H9 (cell line): Measurements from ENCODE around the gene SNN. TPM values are rescaled to one million over a fixed set of nuclear protein-coding genes. Genes with fewer than 3 reads are reported as not detected.

Experiments
- DNase-seq: peaks from one replicate; pipeline ENCODE4 v3.0.0-alpha.2; 2017
- H2AFZ ChIP-seq: one replicate; pipeline ENCODE4 v1.6.1; 2013; ENCODE audit warnings: mild to moderate bottlenecking, low read length, control low read depth, moderate library complexity
- H2AK5ac ChIP-seq: 2 replicates; pipeline ENCODE4 v1.6.1; 2013; ENCODE audit warnings: low read length, control low read depth, mixed read lengths; ENCODE audit not compliant: insufficient read length
- H2BK120ac ChIP-seq: one replicate; pipeline ENCODE4 v1.6.1; 2013; ENCODE audit warnings: low read depth, mild to moderate bottlenecking, low read length, control low read depth, inconsistent platforms; ENCODE audit not compliant: poor library complexity, severe bottlenecking
- H2BK12ac ChIP-seq: 2 replicates; pipeline ENCODE4 v1.6.1; 2013; ENCODE audit warnings: low read length, control low read depth, mixed read lengths, low read depth; ENCODE audit not compliant: insufficient read length
- H2BK15ac ChIP-seq: 2 replicates; pipeline ENCODE4 v1.6.1; 2013; ENCODE audit warnings: low read depth, low read length, control low read depth
- H2BK20ac ChIP-seq: one replicate; pipeline ENCODE4 v1.6.1; 2013; ENCODE audit warnings: low read depth, mild to moderate bottlenecking, low read length, control low read depth, inconsistent platforms; ENCODE audit not compliant: poor library complexity, severe bottlenecking
- H2BK5ac ChIP-seq: 2 replicates; pipeline ENCODE4 v1.6.1; 2013; ENCODE audit warnings: low read length, control low read depth, mixed read lengths; ENCODE audit not compliant: insufficient read length
- H3K14ac ChIP-seq: 2 replicates; pipeline ENCODE4 v1.6.1; 2013; ENCODE audit warnings: low read length, control low read depth; ENCODE audit not compliant: insufficient read depth
- H3K18ac ChIP-seq: 2 replicates; pipeline ENCODE4 v1.6.1; 2013; ENCODE audit warnings: low read depth, mild to moderate bottlenecking, mixed read lengths, low read length, control low read depth; ENCODE audit not compliant: insufficient read length
- H3K23ac ChIP-seq: 2 replicates; pipeline ENCODE4 v1.6.1; 2013; ENCODE audit warnings: low read length, control low read depth, mixed read lengths, low read depth; ENCODE audit not compliant: insufficient read length
- H3K23me2 ChIP-seq: 2 replicates; pipeline ENCODE4 v1.6.1; 2013; ENCODE audit warnings: low read depth, mild to moderate bottlenecking, mixed read lengths, low read length, control low read depth; ENCODE audit not compliant: insufficient read length, poor library complexity, severe bottlenecking
- H3K27ac ChIP-seq: 2 replicates; pipeline ENCODE4 v1.5.1; 2013; ENCODE audit warnings: low read length, control low read depth, mixed read lengths, low read depth; ENCODE audit not compliant: insufficient read length
- H3K27me3 ChIP-seq: 2 replicates; pipeline ENCODE4 v1.6.1; 2013; ENCODE audit warnings: low read length, control low read depth, inconsistent platforms; ENCODE audit not compliant: insufficient read depth
- H3K4ac ChIP-seq: 2 replicates; pipeline ENCODE4 v1.6.1; 2013; ENCODE audit warnings: low read depth, mild to moderate bottlenecking, control low read depth, inconsistent platforms, low read length, moderate library complexity
- H3K4me1 ChIP-seq: 2 replicates; pipeline ENCODE4 v1.6.1; 2013; ENCODE audit warnings: low read length, control low read depth, inconsistent platforms; ENCODE audit not compliant: insufficient read depth
- H3K4me2 ChIP-seq: 2 replicates; pipeline ENCODE4 v1.6.1; 2013; ENCODE audit warnings: low read length, control low read depth, mixed read lengths; ENCODE audit not compliant: insufficient read length, insufficient read depth
- H3K56ac ChIP-seq: 2 replicates; pipeline ENCODE4 v1.6.1; 2013; ENCODE audit warnings: low read depth, mild to moderate bottlenecking, mixed read lengths, low read length, control low read depth; ENCODE audit not compliant: insufficient read length
- H3K79me1 ChIP-seq: 2 replicates; pipeline ENCODE4 v1.6.1; 2013; ENCODE audit warnings: low read depth, mild to moderate bottlenecking, moderate library complexity, low read length, control low read depth, inconsistent platforms; ENCODE audit not compliant: insufficient read depth, poor library complexity, severe bottlenecking
- H3K79me2 ChIP-seq: 2 replicates; pipeline ENCODE4 v1.6.1; 2013; ENCODE audit warnings: low read length, control low read depth, inconsistent platforms; ENCODE audit not compliant: insufficient read depth
- H3K9ac ChIP-seq: 2 replicates; pipeline ENCODE4 v1.6.1; 2013; ENCODE audit warnings: low read length, control low read depth, mixed read lengths; ENCODE audit not compliant: insufficient read length; ENCODE audit errors: extremely low read depth
- H3K9me3 ChIP-seq: one replicate; pipeline ENCODE4 v1.6.1; 2013; ENCODE audit warnings: low read depth, low read length, inconsistent platforms; ENCODE audit not compliant: control insufficient read depth
- H3T11ph ChIP-seq: one replicate; pipeline ENCODE4 v1.6.1; 2013; ENCODE audit warnings: mild to moderate bottlenecking, low read length, control low read depth, inconsistent platforms
- H4K20me1 ChIP-seq: one replicate; pipeline ENCODE4 v1.6.1; 2013; ENCODE audit not compliant: control insufficient read depth, insufficient read length, insufficient read depth
- H4K5ac ChIP-seq: 2 replicates; pipeline ENCODE4 v1.6.1; 2013; ENCODE audit warnings: low read depth, mild to moderate bottlenecking, mixed read lengths, low read length, control low read depth; ENCODE audit not compliant: insufficient read length
- H4K8ac ChIP-seq: replicated peaks from 2 replicates; pipeline ENCODE4 v1.6.1; 2013; ENCODE audit warnings: low read length, control low read depth, mixed read lengths, low read depth; ENCODE audit not compliant: insufficient read length
- H4K91ac ChIP-seq: 2 replicates; pipeline ENCODE4 v1.6.1; 2013; ENCODE audit warnings: low read depth, mild to moderate bottlenecking, moderate library complexity, mixed read lengths, low read length, control low read depth; ENCODE audit not compliant: insufficient read length
- H3K27ac Mint-ChIP-seq, 3 experiments: 2 replicates in 2 of 3; 3 replicates in 1 of 3; pipeline ENCODE4 v1.8.0; 2020 to 2021; ENCODE audit warnings: mixed read lengths in 3 of 3, mild to moderate bottlenecking in 1 of 3, moderate library complexity in 1 of 3
- H3K27me3 Mint-ChIP-seq: 2 replicates; pipeline ENCODE4 v1.8.0; 2021; ENCODE audit warnings: low read depth, mild to moderate bottlenecking, moderate library complexity, mixed read lengths
- H3K36me3 Mint-ChIP-seq, 3 experiments: 2 replicates in 2 of 3; 3 replicates in 1 of 3; pipeline ENCODE4 v1.8.0; 2020 to 2021; ENCODE audit warnings: low read depth in 3 of 3, mixed read lengths in 3 of 3; ENCODE audit not compliant: insufficient read depth in 1 of 3
- H3K4me1 Mint-ChIP-seq, 2 experiments: 2 replicates each; pipeline ENCODE4 v1.8.0; 2020; ENCODE audit warnings: mixed read lengths in 2 of 2
- H3K4me3 Mint-ChIP-seq, 2 experiments: 2 replicates in 1 of 2; 3 replicates in 1 of 2; pipeline ENCODE4 v1.8.0; 2020 to 2021; ENCODE audit warnings: mild to moderate bottlenecking in 2 of 2, mixed read lengths in 2 of 2, moderate library complexity in 1 of 2
- H3K9me3 Mint-ChIP-seq, 2 experiments: 2 replicates in 1 of 2; 3 replicates in 1 of 2; pipeline ENCODE4 v1.8.0; 2020; ENCODE audit warnings: mild to moderate bottlenecking in 2 of 2, mixed read lengths in 2 of 2, moderate library complexity in 1 of 2
- CTCF ChIP-seq: fragments of 200-600 bp; sonication (generic); conservative IDR thresholded peaks from 3 replicates; pipeline ENCODE4 v1.8.0; 2021; ENCODE audit warnings: antibody characterized with exemption, mild to moderate bottlenecking
- WGBS: extraction: QIAGEN DNeasy Blood & Tissue Kit; methylation state at CpG from one replicate; pipeline ENCODE4 v1.1.7; 2013; ENCODE audit warnings: missing lambda C conversion rate, low lambda C conversion rate, mixed read lengths; ENCODE audit not compliant: insufficient read length; ENCODE audit errors: extremely low coverage; 5-methylcytosine and 5-hydroxymethylcytosine counted together
- total RNA-seq: library from RNA; stranded (reverse); gene quantifications from 2 replicates; pipeline ENCODE4 v1.2.1, GENCODE V29; 2021

The SNN gene
- total RNA-seq, 1 experiment from 2014 or later = 44.2 TPM

DNA sequence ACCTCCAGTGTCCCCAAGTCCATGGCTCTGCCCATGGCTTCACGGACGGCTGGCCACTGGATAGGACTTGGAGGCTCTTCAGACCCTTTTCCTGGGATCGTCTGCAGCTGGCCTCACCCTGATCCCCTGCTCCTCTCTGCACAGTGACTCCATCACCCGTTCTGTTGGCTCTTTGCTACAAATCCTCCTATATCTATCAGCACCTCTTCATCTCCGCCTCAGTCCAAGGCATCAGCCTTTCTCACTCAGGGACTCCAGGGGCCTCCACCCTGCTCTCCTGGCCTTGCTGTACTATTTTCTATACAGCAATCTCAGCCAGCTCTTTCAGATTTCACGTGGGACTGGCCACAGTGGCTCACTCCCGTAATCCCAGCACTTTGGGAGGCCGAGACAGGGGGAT is 10.7 kb upstream of the SNN start:
- Mint-ChIP-seq H3K9me3 (no peaks in the 10 kb centered on the region; a peak in 1 of 5 replicates), H3K4me1 (peaks cover 6 to 7% of the 10 kb centered on the region in 2 experiments), H3K36me3 (no peaks in the 10 kb centered on the region), H3K4me3 (no peak overlapping the region), H3K27ac (no peak overlapping the region; a peak in 2 of 7 replicates), H3K27me3 (peaks cover 1% of the 10 kb centered on the region; the same call in 1 of the 2 replicates)
- Histone ChIP-seq H3K27me3 (no peaks in the 10 kb centered on the region), H4K5ac (no peak overlapping the region), H2BK5ac (no peak overlapping the region), H3K79me1 (no peaks in the 10 kb centered on the region), H3K56ac (no peak overlapping the region), H4K8ac (no peak overlapping the region), H3K23me2 (no peaks in the 10 kb centered on the region), H3K4me1 (peaks cover 2% of the 10 kb centered on the region; the same call in 1 of the 2 replicates), H4K91ac (no peak overlapping the region), H3T11ph (no peak overlapping the region), H3K18ac (no peak overlapping the region), H2AFZ (no peak overlapping the region), H2BK20ac (no peak overlapping the region), H3K14ac (no peak overlapping the region), H2BK12ac (no peak overlapping the region), H3K79me2 (no peaks in the 10 kb centered on the region), H2BK120ac (no peak overlapping the region), H2AK5ac (no peak overlapping the region), H3K9ac (no peak overlapping the region), H3K4ac (no peak overlapping the region), H4K20me1 (no peaks in the 10 kb centered on the region), H3K23ac (no peak overlapping the region), H2BK15ac (no peak overlapping the region), H3K4me2 (no peak overlapping the region), H3K27ac (no peak overlapping the region), H3K9me3 (no peaks in the 10 kb centered on the region)
- TF ChIP-seq CTCF = no peak
- WGBS = no CpG with 5 or more reads among the region's 8 CpGs
- no peak for DNase-seq
